GM12875 (cell line): ENCODE results near the gene ACOT11.

Experiments
- H3K4me3 ChIP-seq: one replicate; pipeline ENCODE4 v1.5.1; 2011; ENCODE audit warnings: low read depth, low read length, control low read depth
- CTCF ChIP-seq: IDR thresholded peaks from 2 replicates; pipeline ENCODE4 v1.5.1; 2011; ENCODE audit warnings: low read depth, mild to moderate bottlenecking, control low read depth, inconsistent platforms, low read length, moderate library complexity, borderline replicate concordance; ENCODE audit not compliant: insufficient read depth

The ACOT11 gene

GRCh38 chr1:54650417-54650816 lies 102.4 kb downstream of the ACOT11 start:
- TF ChIP-seq CTCF: no peak
- H3K4me3 ChIP-seq: no peak overlapping the region

- TF ChIP-seq CTCF: no peak
- H3K4me3 ChIP-seq: no peak overlapping the region
Measured at GRCh38 chr1:54651608-54652007, 103.6 kb downstream of the ACOT11 start.

- H3K4me3 ChIP-seq: no peak overlapping the region
- TF ChIP-seq CTCF: no peak
Measured at GRCh38 chr1:54652168-54652567, 104.1 kb downstream of the ACOT11 start.

GRCh38 chr1:54653036-54653435 lies 105.0 kb downstream of the ACOT11 start:
- no peak overlapping the region for H3K4me3 ChIP-seq
- TF ChIP-seq CTCF: no peak

- TF ChIP-seq CTCF: no peak
- no peak overlapping the region for H3K4me3 ChIP-seq
Measured at GRCh38 chr1:54658164-54658913, 110.3 kb downstream of the ACOT11 start.
